GM12878 (cell line): ENCODE results near the gene RNF130. TPM values are rescaled to one million over a fixed set of nuclear protein-coding genes. Genes with fewer than 3 reads are reported as not detected.

Experiments used
- ATAC-seq: fragments of 200-7000 bp; cut with Tn5 transposase; 3 replicates; pipeline ENCODE4 v1.9.1; 2020; ENCODE audit warnings: mild to moderate bottlenecking, moderate library complexity
- BruUV-seq: library from RNA; stranded (reverse); fragments of 400-500 nt; replicated peaks from 2 replicates; lab custom pipeline; 2021; lab: Mats Ljungman, UMichigan
- CTCF ChIA-PET: fragments of 300-600 bp; sonication (Branson Sonifier 250); formaldehyde crosslinking; extraction: SDS; loops from one replicate; lab custom pipeline; 2021; ENCODE audit warnings: inconsistent platforms; lab: Yijun Ruan, JAX
- POLR2A ChIA-PET: fragments of 350-600 bp; formaldehyde crosslinking; extraction: SDS; loops from one replicate; lab custom pipeline; 2021; ENCODE audit warnings: inconsistent platforms; lab: Charles Lee
- RAD21 ChIA-PET: fragments of 300-600 bp; sonication (Branson Sonifier 250); formaldehyde crosslinking; loops from one replicate; lab custom pipeline; 2023; ENCODE audit warnings: antibody characterized with exemption; ENCODE audit not compliant: unreplicated experiment; lab: Charles Lee
- SMC1A ChIA-PET: fragments of 300-600 bp; sonication (Branson Sonifier 250); formaldehyde crosslinking; loops from one replicate; lab custom pipeline; 2023; ENCODE audit not compliant: unreplicated experiment, uncharacterized antibody; lab: Charles Lee
- DNase-seq: peaks from one replicate; pipeline ENCODE4 v3.0.0-alpha.2; 2011; ENCODE audit warnings: low read depth, low spot score
- FAIRE-seq: peaks from 3 replicates; lab custom pipeline; 2011; peaks lifted over from hg19 to GRCh38; lab: Jason Lieb, UNC
- H2AFZ ChIP-seq: 2 replicates; pipeline ENCODE4 v1.6.0; 2011; ENCODE audit warnings: low read depth, low read length, control low read depth; ENCODE audit not compliant: control insufficient read depth
- H3K27ac ChIP-seq: 2 replicates; pipeline ENCODE4 v1.5.1; 2011; ENCODE audit warnings: control low read depth; ENCODE audit not compliant: control insufficient read depth, insufficient read depth
- H3K27me3 ChIP-seq, 2 experiments: replicated peaks in 1 of 2; 2 replicates each; pipeline versions ENCODE4 v1.6.0 to v1.6.1; 2011; ENCODE audit warnings: low read length in 1 of 2; ENCODE audit not compliant: control insufficient read depth in 2 of 2, insufficient read depth in 2 of 2
- H3K36me3 ChIP-seq, 2 experiments: 2 replicates each; pipeline ENCODE4 v1.5.1; 2011; ENCODE audit warnings: low read length in 1 of 2; ENCODE audit not compliant: control insufficient read depth in 2 of 2, insufficient read depth in 2 of 2
- H3K4me1 ChIP-seq: 2 replicates; pipeline ENCODE4 v1.6.1; 2011; ENCODE audit warnings: mild to moderate bottlenecking, low read length, moderate library complexity, mixed read lengths; ENCODE audit not compliant: control insufficient read depth, insufficient read depth
- H3K4me2 ChIP-seq: 2 replicates; pipeline ENCODE4 v1.6.0; 2011; ENCODE audit warnings: control low read depth; ENCODE audit not compliant: control insufficient read depth, insufficient read depth
- H3K4me3 ChIP-seq: fragments of 200-600 bp; sonication (generic); 2 replicates; pipeline ENCODE4 v1.5.1; 2016
- H3K79me2 ChIP-seq: 2 replicates; pipeline ENCODE4 v1.6.0; 2011; ENCODE audit warnings: low read length; ENCODE audit not compliant: control insufficient read depth, insufficient read depth
- H3K9ac ChIP-seq: 2 replicates; pipeline ENCODE4 v1.8.0; 2011; ENCODE audit warnings: low read length, control low read depth, mixed read lengths; ENCODE audit not compliant: control insufficient read depth, insufficient read depth
- H3K9me3 ChIP-seq: replicated peaks from 3 replicates; pipeline ENCODE4 v1.5.1; 2011; ENCODE audit warnings: mild to moderate bottlenecking, low read length; ENCODE audit not compliant: control insufficient read depth, insufficient read depth
- H4K20me1 ChIP-seq: 2 replicates; pipeline ENCODE4 v1.6.0; 2011; ENCODE audit not compliant: control insufficient read depth, insufficient read depth
- ATF3 ChIP-seq: IDR thresholded peaks from 2 replicates; pipeline ENCODE4 v1.6.1; 2011; ENCODE audit warnings: low read depth, mild to moderate bottlenecking, low read length, moderate library complexity, borderline replicate concordance; ENCODE audit errors: extremely low read depth
- ATF7 ChIP-seq: fragments of 450-650 bp; IDR thresholded peaks from 2 replicates; pipeline ENCODE4 v1.6.1; 2016; ENCODE audit warnings: low read depth, mild to moderate bottlenecking
- BHLHE40 ChIP-seq, 2 experiments: fragments of 450-650 bp in 1 of 2; IDR thresholded peaks; 2 replicates each; pipeline ENCODE4 v1.6.1; 2011 to 2017; ENCODE audit warnings: low read depth in 2 of 2, borderline replicate concordance in 1 of 2, improper control_type of control experiment in 1 of 2, low read length in 1 of 2, mild to moderate bottlenecking in 1 of 2
- CHD2 ChIP-seq: IDR thresholded peaks from 2 replicates; pipeline ENCODE4 v1.6.1; 2011; ENCODE audit warnings: low read depth, low read length, improper control_type of control experiment, borderline replicate concordance
- CUX1 ChIP-seq: IDR thresholded peaks from 2 replicates; pipeline ENCODE4 v1.6.1; 2012; ENCODE audit warnings: improper control_type of control experiment, low read depth, low read length; ENCODE audit not compliant: insufficient replicate concordance
- ETV6 ChIP-seq, 2 experiments: fragments of 450-650 bp in 1 of 2; IDR thresholded peaks in 1 of 2; conservative IDR thresholded peaks in 1 of 2; 2 replicates each; pipeline ENCODE4 v1.6.1; 2014; ENCODE audit warnings: antibody characterized with exemption in 1 of 2, borderline replicate concordance in 1 of 2, low read depth in 1 of 2, mild to moderate bottlenecking in 1 of 2, moderate library complexity in 1 of 2
- FOXM1 ChIP-seq: IDR thresholded peaks from 2 replicates; pipeline ENCODE4 v1.6.1; 2012; ENCODE audit warnings: low read depth, mild to moderate bottlenecking, inconsistent platforms, low read length, moderate library complexity
- HCFC1 ChIP-seq: fragments of 150-350 bp; IDR thresholded peaks from 2 replicates; pipeline ENCODE4 v1.6.1; 2014; ENCODE audit warnings: low read length
- HDAC2 ChIP-seq: fragments of 200-600 bp; sonication (generic); IDR thresholded peaks from 2 replicates; pipeline ENCODE4 v1.6.1; 2017
- IKZF1 ChIP-seq: fragments of 450-650 bp; conservative IDR thresholded peaks from 2 replicates; pipeline ENCODE4 v1.6.1; 2017; ENCODE audit warnings: antibody characterized with exemption, mild to moderate bottlenecking
- IKZF2 ChIP-seq, 2 experiments: fragments of 450-650 bp; IDR thresholded peaks; 2 replicates each; pipeline ENCODE4 v1.6.1; 2017; ENCODE audit warnings: mild to moderate bottlenecking in 2 of 2, moderate library complexity in 2 of 2
- MEF2B ChIP-seq: fragments of 450-650 bp; IDR thresholded peaks from 2 replicates; pipeline ENCODE4 v1.6.1; 2018; ENCODE audit warnings: mild to moderate bottlenecking, moderate library complexity; ENCODE audit not compliant: partially characterized antibody, poor library complexity, severe bottlenecking
- NFIC ChIP-seq: IDR thresholded peaks from 2 replicates; pipeline ENCODE4 v1.6.1; 2012; ENCODE audit warnings: low read depth, mild to moderate bottlenecking, inconsistent platforms, low read length, moderate library complexity
- PAX8 ChIP-seq: fragments of 450-650 bp; IDR thresholded peaks from 2 replicates; pipeline ENCODE4 v1.6.1; 2017; ENCODE audit warnings: mild to moderate bottlenecking, moderate library complexity
- POLR2AphosphoS2 ChIP-seq: IDR thresholded peaks from 2 replicates; pipeline ENCODE4 v1.6.1; 2011; ENCODE audit warnings: low read depth, mild to moderate bottlenecking, low read length, improper control_type of control experiment, moderate library complexity
- SPI1 ChIP-seq: IDR thresholded peaks from 2 replicates; pipeline ENCODE4 v1.6.1; 2011; ENCODE audit warnings: low read depth, mild to moderate bottlenecking, low read length, moderate library complexity, borderline replicate concordance; ENCODE audit not compliant: insufficient read depth
- STAT1 ChIP-seq: fragments of 450-650 bp; conservative IDR thresholded peaks from 2 replicates; pipeline ENCODE4 v1.6.1; 2014; ENCODE audit warnings: antibody characterized with exemption, mild to moderate bottlenecking
- SUPT20H ChIP-seq: IDR thresholded peaks from 2 replicates; pipeline ENCODE4 v1.6.1; 2011; ENCODE audit warnings: low read depth, mild to moderate bottlenecking, low read length, moderate library complexity, borderline replicate concordance; ENCODE audit not compliant: control insufficient read depth
- WGBS: methylation state at CpG from one replicate; pipeline ENCODE4 v1.1.6; 2016; ENCODE audit warnings: low lambda C conversion rate; ENCODE audit not compliant: insufficient replicate concordance, insufficient coverage; ENCODE audit errors: missing lambda C conversion rate; 5-methylcytosine and 5-hydroxymethylcytosine counted together
- in situ Hi-C: fragments of 300-500 bp; cut with MboI; formaldehyde crosslinking; loops from 9 replicates; pipeline ENCODE4 v1.14.3; 2018; ENCODE audit warnings: mixed read lengths
- intact Hi-C: fragments of 100-400 bp; cut with micrococcal nuclease; formaldehyde crosslinking; loops from one replicate; pipeline ENCODE4 v1.14.2; 2022; ENCODE audit not compliant: unreplicated experiment
- polyA plus RNA-seq, 11 experiments: library from polyadenylated mRNA; depleted of rRNA in 4 of 11; unstranded in 6 of 11; stranded (reverse) in 5 of 11; fragments of >200 nt; fragmentation: Nextera tagmentation in 4 of 11; fragmentation: Illumina TruSeq in 1 of 11; extraction: Ambion mirVana in 4 of 11; extraction: Trizol in 1 of 11; gene quantifications; 1 replicate in 1 of 11; 2 replicates in 10 of 11; pipeline versions ENCODE4 v1.2.1 to v1.2.3, GENCODE V29; 2011 to 2016; ENCODE audit warnings: inconsistent platforms in 2 of 11, missing spikeins in 2 of 11, low read depth in 1 of 11
- total RNA-seq, 4 experiments: library from RNA; depleted of rRNA in 3 of 4; stranded (reverse); fragments of >200 nt in 3 of 4; fragmentation: Illumina TruSeq in 1 of 4; extraction: Trizol in 1 of 4; gene quantifications; 2 replicates each; pipeline versions ENCODE4 v1.2.1 to v1.2.3, GENCODE V29; 2013 to 2021
- TF ChIP-seq, protein P1 (sequence below): IDR thresholded peaks from 2 replicates; pipeline ENCODE4 v1.6.1; 2012; ENCODE audit warnings: low read depth, low read length, improper control_type of control experiment

Gene RNF130
- total and polyA plus RNA-seq, 10 of the 15 experiments (the other 5 are each of a cell fraction or from before 2014, with no cell fraction given) = 0.04 to 0.36 (median 0.11) TPM; not detected in 1

- Histone ChIP-seq H3K79me2 (no peaks in the 10 kb centered on the region), H3K4me2 (no peak overlapping the region), H3K4me1 (peaks cover 4% of the 10 kb centered on the region; the same call in 1 of the 2 replicates), H3K27ac (no peak overlapping the region), H3K27me3 (no peaks in the 10 kb centered on the region), H3K4me3 (no peak overlapping the region), H3K9me3 (no peaks in the 10 kb centered on the region), H3K36me3 (no peaks in the 10 kb centered on the region), H3K9ac (no peak overlapping the region), H4K20me1 (no peaks in the 10 kb centered on the region), H2AFZ (no peak overlapping the region)
- no peak for DNase-seq
- POLR2A ChIA-PET = no interaction called here
- SMC1A ChIA-PET = interaction anchor here (0.8 kb wide), 2 partner anchors 9 to 74 kb away, joined by 3 read pairs; no protein-coding TSS in a partner anchor
- BruUV-seq = no TSS peak
- FAIRE-seq = no peak
- ATAC-seq = no peak
- WGBS = 65% methylated on average over 11 of the region's 11 CpGs
- CTCF ChIA-PET = interaction anchor here (0.9 to 1.8 kb wide), 2 partner anchors 171 to 211 kb away, joined by 6 to 11 read pairs; no protein-coding TSS in a partner anchor
- RAD21 ChIA-PET = no interaction called here
- in situ Hi-C loops (no loop called here), intact Hi-C loops (loop anchor here (10.0 kb wide), 1 partner anchor 209 kb away; no protein-coding TSS in a partner anchor)
- TF ChIP-seq BHLHE40 (IDR thresholded peaks at IDR 0.05; ENCODE audit: borderline replicate concordance in 1 of 2, low read depth in 2 of 2, low read length in 1 of 2) = no peak
- no peak for TF ChIP-seq CUX1
- TF ChIP-seq FOXM1 = no peak
- TF ChIP-seq ATF3 = no peak
- TF ChIP-seq IKZF1 = no peak
- no peak for TF ChIP-seq POLR2AphosphoS2
- no peak for TF ChIP-seq SUPT20H
- no peak for TF ChIP-seq STAT1
- no peak for TF ChIP-seq HDAC2
- no peak for TF ChIP-seq SPI1
- no peak for TF ChIP-seq PAX8
- no peak for TF ChIP-seq HCFC1
- TF ChIP-seq, protein P1, sequence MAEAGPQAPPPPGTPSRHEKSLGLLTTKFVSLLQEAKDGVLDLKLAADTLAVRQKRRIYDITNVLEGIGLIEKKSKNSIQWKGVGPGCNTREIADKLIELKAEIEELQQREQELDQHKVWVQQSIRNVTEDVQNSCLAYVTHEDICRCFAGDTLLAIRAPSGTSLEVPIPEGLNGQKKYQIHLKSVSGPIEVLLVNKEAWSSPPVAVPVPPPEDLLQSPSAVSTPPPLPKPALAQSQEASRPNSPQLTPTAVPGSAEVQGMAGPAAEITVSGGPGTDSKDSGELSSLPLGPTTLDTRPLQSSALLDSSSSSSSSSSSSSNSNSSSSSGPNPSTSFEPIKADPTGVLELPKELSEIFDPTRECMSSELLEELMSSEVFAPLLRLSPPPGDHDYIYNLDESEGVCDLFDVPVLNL = no peak
- TF ChIP-seq IKZF2 (IDR thresholded peaks at IDR 0.05) = no peak
- no peak for TF ChIP-seq MEF2B
- TF ChIP-seq NFIC = no peak
- TF ChIP-seq ETV6 (conservative IDR thresholded peaks at IDR 0.05 in 1 of 2, IDR thresholded peaks at IDR 0.05 in 1 of 2; ENCODE audit: borderline replicate concordance in 1 of 2, low read depth in 1 of 2) = no peak
- TF ChIP-seq ATF7 = no peak
- TF ChIP-seq CHD2 = no peak
Observed at GRCh38 chr5:179973391-179973790, 98.2 kb downstream of the RNF130 start.
